HG03565 (cell line): ENCODE data around the gene HAUS7.

Experiments used
- ATAC-seq: cut with Tn5 transposase; IDR thresholded peaks from one replicate; pipeline ENCODE4 v1.9.1; 2021; ENCODE audit warnings: mild to moderate bottlenecking, moderate library complexity; ENCODE audit not compliant: unreplicated experiment

Gene HAUS7

GRCh38 chrX:153470411-153471363, at the start of gene HAUS7:
TSS of gene HAUS7 (minus strand) at chrX:153470576. CDS start at chrX:153470557, 19 bp downstream.
- ATAC-seq, result peak; percentile 82

GRCh38 chrX:153519569-153520286, 49.4 kb upstream of the HAUS7 start:
- no peak for ATAC-seq

GRCh38 chrX:153517946-153518834, 47.8 kb upstream of the HAUS7 start:
- ATAC-seq, result no peak

- no peak for ATAC-seq
Observed at GRCh38 chrX:153517423-153517822, 47.0 kb upstream of the HAUS7 start, which contains the start of gene ATP2B3. TSS of gene ATP2B3 (plus strand) at chrX:153517642. CDS start at chrX:153536248, 18,606 bp downstream.

- ATAC-seq, result no peak
Observed at GRCh38 chrX:153516073-153516472, 45.7 kb upstream of the HAUS7 start.

- no peak for ATAC-seq
Observed at GRCh38 chrX:153515435-153515834, 45.1 kb upstream of the HAUS7 start.

GRCh38 chrX:153514259-153514658, 43.9 kb upstream of the HAUS7 start:
- ATAC-seq, result no peak

- no peak for ATAC-seq
Observed at GRCh38 chrX:153513265-153513664, 42.9 kb upstream of the HAUS7 start.

- no peak for ATAC-seq
Observed at GRCh38 chrX:153512501-153512893, 42.1 kb upstream of the HAUS7 start.

- ATAC-seq, result no peak
Observed at GRCh38 chrX:153511784-153512500, 41.6 kb upstream of the HAUS7 start.

GRCh38 chrX:153510383-153510782, 40.0 kb upstream of the HAUS7 start:
- ATAC-seq, result no peak

- no peak for ATAC-seq
Observed at GRCh38 chrX:153509592-153509991, 39.2 kb upstream of the HAUS7 start.

- no peak for ATAC-seq
Observed at GRCh38 chrX:153507484-153508178, 37.3 kb upstream of the HAUS7 start.

- no peak for ATAC-seq
Observed at GRCh38 chrX:153505361-153505760, 35.0 kb upstream of the HAUS7 start.

- no peak for ATAC-seq
Observed at GRCh38 chrX:153504445-153505016, 34.2 kb upstream of the HAUS7 start.

GRCh38 chrX:153502796-153503195, 32.4 kb upstream of the HAUS7 start:
- no peak for ATAC-seq

- ATAC-seq, result no peak
Observed at GRCh38 chrX:153502131-153502530, 31.8 kb upstream of the HAUS7 start.

- ATAC-seq, result no peak
Observed at GRCh38 chrX:153501530-153501929, 31.2 kb upstream of the HAUS7 start.

- ATAC-seq, result no peak
Observed at GRCh38 chrX:153500676-153501280, 30.4 kb upstream of the HAUS7 start.
